Astrocyte of the cerebellum (primary cell): ENCODE measurements around the gene FAM107B.

ENCODE experiments used
- DNase-seq: peaks from one replicate; pipeline ENCODE4 v3.0.0-alpha.2; 2011; ENCODE audit warnings: low read depth
- H3K4me3 ChIP-seq: 2 replicates; pipeline ENCODE4 v1.5.1; 2011; ENCODE audit warnings: mild to moderate bottlenecking, low read depth, low read length, moderate library complexity
- in situ Hi-C: cut with HindIII; loops from 2 replicates; pipeline ENCODE4 v1.10.0; 2017; ENCODE audit warnings: low sequenced_read_pairs
- TF ChIP-seq, protein P1 (sequence below): IDR thresholded peaks from 2 replicates; pipeline ENCODE4 v1.5.1; 2012; ENCODE audit warnings: low read length, low read depth, moderate library complexity, mild to moderate bottlenecking; ENCODE audit errors: missing control alignments

The FAM107B gene

DNA sequence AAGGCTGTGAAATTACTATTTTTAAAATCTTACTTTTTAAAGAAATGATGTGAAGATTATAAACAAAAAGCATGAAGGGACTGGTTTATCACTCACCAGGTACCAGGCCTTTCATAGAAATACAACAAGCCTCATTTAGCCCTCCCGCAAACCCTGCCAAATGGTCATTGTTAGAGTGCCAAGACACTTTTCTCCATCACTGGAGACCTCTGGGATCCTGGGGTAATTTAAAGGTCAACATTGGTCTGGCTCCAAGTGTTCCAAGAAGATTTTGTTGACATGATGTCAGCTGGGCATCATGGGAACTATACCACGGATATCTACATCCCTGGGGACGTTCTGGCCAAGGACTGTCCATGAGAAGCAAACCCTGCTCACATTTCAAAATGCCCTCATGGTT is 306.0 kb downstream of the FAM107B start:
- no peak for DNase-seq
- TF ChIP-seq, protein P1, sequence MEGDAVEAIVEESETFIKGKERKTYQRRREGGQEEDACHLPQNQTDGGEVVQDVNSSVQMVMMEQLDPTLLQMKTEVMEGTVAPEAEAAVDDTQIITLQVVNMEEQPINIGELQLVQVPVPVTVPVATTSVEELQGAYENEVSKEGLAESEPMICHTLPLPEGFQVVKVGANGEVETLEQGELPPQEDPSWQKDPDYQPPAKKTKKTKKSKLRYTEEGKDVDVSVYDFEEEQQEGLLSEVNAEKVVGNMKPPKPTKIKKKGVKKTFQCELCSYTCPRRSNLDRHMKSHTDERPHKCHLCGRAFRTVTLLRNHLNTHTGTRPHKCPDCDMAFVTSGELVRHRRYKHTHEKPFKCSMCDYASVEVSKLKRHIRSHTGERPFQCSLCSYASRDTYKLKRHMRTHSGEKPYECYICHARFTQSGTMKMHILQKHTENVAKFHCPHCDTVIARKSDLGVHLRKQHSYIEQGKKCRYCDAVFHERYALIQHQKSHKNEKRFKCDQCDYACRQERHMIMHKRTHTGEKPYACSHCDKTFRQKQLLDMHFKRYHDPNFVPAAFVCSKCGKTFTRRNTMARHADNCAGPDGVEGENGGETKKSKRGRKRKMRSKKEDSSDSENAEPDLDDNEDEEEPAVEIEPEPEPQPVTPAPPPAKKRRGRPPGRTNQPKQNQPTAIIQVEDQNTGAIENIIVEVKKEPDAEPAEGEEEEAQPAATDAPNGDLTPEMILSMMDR: no peak
- in situ Hi-C loops: no loop called here
- no peak overlapping the region for H3K4me3 ChIP-seq
